AG08396 (cell line): ENCODE data around the gene CSMD2.

ENCODE experiments used
- DNase-seq: peaks from one replicate; pipeline ENCODE4 v3.0.0; 2012; ENCODE audit warnings: low spot score, mixed read lengths

CSMD2 gene

DNA sequence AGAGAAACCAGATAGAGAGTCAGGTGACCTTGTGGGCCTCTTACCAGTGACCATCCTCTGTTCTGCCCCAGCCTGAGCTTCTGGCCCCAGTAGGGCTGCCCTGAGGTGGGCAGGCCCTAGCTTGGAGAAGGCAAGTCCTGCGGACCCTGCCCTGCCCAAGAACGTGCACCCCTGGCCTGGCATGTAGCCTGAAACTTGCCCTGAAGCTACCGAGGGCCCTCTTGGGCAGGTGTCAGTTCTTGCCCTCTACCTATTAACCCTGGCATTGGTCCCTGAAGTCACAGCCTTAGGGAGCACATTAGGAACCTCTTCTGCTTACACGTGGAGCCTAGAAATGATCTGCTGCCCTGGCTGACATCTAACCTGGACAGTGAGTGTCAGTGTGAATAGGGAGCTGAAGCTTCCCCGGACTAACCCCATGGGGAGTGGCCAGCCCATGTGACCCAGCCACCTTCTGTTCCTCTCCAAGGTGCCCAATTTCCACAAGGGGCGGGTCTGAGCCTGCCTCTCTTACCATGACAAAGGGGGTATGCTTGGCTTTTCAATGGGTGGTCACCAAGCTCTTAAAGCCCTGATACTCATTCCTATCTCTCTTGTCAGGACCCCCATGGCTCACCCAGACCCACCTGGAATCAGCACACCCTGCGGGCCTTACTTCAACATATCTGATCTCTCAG, 529.6 kb downstream of the CSMD2 start:
- DNase-seq: no peak

DNA sequence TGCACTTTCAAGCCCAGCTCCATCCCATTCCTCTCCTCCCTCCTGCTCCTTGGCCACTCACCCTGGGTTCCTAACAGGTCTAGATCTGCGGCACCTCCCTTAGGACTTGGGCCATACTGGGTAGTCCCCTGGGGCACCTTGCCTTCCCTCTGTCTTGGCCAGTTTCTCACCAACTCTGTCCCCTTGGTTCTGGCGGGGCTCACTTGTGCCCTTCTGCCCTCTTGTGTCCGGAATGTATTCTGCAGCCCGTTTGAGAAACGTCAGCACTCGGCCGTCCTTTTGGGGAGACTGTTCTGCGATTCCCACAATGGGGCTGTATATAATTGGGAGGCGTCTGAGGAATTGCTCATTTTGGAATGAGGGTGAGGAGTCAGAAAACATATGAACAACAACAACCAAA, 530.2 kb downstream of the CSMD2 start:
- peak; percentile 51 for DNase-seq

DNA sequence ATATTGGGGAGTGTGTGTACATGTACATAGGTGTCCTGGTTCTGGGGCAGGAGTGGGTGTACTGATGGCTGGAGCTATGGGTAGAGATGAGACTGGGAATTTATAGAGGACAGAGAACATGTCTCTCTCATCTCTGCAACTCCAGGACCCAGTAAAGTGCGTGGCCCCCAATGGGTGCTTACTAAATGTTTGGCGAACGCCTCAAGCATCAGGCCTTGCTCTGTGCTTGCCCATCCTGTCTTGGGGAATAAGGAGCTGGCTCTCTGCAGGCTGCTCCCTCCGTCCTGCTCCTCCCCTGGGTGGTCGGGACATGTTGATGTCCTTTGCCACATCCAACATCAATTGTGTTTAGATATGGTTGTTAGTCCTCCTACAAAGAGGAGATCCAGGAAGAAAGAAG, 530.9 kb downstream of the CSMD2 start:
- no peak for DNase-seq

DNA sequence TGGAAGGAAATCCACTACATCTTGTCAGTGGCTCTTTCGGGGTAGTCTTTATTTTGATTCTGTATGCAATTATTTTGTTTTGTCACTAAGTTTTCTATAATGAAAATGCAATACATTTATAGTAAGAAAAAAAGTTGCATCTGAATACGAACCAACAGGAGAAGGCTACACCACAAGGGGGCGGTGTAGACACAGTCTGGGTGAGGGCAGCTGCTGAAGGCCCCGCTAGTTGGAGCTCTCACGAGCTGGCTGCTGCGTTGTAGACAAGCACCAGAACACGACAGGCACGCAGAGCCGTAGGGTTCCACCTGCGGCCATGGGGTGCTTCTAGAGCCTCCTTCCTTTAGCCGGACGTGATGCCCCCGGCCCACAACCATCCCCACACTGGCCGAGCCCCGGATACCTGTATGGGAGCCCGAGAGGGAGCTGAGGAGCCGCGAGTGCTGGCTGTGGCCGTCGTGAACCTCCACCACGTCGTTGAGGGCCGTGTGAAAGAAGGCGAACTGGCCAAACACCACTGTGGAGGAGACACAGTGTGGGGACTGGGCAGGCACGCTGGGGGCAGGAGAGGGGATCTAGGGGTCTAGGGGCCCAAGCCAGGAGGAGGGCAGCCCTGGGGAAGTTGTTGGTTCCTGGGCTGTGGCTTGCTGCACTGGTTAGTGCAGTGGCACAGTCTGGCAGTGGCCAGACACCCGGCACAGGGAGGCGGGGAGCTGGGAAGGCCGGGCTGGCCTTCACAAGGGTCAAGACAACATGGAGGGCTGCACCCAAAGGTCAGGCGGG, 531.8 kb downstream of the CSMD2 start:
- DNase-seq: peak; percentile 88

DNA sequence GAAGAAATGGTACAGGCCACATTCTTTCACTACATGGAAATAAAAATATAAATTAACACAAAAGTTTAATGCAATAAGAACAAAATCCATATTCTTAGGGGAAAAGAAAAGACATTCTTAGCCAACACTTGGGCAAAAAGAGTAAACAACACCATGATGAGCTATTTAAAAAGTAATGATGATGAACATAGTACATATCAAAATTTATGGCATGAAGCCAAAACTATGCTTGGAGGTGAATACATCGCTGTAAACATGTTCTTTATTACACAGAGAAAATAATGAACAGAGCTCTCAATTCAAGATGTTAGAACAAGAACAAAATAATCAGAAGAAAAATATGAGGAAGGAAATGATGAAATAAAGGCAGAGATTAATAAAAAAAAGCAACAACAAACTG, 534.3 kb downstream of the CSMD2 start:
- DNase-seq: no peak

DNA sequence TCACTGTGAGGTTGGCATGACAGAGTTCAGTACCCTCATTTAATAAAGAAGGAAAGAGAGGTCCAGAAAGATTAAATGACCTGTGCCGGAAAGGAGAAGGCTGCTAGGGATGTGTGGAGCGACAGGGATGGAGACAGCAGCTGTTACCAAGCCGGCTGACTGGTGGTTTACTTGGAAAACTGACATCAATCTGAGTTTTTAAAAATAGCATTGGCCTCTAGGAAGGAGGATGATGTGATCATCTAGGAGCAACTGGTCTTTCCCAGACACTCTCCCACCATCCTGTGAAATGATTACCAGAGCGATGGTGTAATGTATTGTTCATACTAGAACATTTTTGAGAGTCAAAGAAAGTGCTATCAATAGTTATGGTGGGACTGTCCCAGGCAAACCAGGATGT, 538.2 kb downstream of the CSMD2 start:
- DNase-seq: no peak

DNA sequence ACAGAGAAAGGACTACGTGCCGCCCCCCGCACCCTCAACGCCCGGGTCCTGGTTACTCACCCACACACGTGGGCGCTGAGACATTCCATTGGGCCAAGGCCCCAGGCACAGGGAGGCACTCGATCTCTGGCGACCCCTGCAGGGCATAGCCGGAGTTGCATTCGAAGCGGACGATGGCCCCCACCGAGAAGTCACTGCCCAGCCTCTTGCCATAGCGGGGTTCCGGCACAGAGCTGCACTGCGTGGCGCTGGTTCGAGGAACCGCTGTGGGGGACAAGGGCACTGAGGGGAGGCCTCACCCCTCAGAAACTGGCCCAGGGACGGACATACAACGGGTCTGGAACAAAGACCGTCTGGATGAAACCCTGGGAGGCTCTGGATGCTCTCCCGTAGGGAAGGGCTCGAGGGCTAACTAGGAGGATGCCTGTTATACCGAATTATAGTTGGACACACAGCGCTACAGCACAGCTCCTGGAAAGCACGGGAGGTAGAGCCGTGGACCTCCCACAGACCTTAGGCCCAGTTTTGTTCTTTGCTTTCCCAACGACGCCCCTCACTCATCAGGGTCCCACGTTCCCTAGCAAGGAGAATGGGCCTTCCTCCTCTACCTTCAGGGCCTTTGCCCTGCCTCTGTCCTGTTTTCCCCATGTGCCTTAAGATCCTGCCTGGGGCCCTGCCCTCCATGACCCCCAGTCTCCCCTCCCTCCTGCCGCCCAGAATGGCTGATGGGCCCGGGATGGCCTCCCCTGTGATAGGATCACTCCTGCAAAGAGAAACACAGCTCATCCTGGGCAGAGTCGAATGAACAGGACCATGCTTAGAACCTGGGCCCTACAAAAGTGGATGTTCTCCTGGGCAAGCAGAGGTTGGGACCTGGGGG, 539.8 kb downstream of the CSMD2 start:
- DNase-seq: no peak

DNA sequence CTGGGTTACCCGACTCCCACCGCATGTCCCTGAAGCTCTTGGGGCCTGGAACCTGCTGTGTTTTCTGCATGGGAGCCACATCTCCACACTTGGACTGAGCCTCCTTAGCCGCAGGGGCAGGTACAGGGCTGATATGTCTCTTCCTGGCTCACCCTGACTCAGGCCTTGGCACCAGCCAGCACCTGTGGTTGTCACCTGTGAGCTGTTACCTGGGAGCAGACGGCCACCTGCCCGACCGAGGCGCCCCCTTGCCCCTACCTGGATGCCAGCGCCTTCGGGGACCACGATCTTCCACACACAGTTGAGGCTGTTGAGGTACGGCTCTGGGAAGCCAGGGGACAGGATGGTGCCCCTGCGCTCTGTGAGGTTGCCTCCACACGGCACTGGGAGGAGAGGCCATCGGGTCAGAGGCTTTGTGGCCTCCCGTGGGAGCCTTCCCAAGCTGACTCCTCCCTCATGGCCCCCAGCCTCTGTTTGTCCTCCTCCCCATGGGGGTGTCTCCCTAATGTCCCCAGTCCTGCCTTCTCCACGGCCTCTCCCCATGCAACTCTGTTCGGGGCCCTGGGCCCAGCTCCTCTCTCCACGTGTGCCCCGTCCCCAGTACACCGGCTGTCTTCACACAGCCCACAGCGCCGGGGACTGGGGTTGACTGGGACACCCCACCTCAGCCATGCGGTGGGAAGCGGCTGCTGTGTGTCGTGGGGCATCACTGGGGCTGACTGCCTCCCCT, 540.6 kb downstream of the CSMD2 start:
- no peak for DNase-seq

DNA sequence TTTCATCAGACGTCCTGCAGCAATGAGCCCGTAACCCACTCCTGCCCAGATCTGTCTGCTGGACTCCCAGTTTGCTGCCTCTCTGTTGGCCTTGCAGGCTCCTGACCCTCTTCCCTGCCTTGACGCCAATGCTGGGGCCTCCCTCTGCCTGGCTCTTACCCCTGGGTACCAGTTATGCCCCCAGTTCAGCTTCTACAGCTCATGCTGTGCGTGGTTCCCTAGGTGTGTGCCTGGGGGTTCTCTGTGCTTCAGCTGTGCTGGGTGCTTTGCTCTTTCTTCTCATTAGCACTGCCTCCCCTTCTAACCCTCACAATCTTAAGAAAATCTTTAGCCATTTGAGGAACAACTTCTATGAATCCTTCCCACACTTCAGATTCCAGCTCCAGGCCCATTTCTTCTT, 541.2 kb downstream of the CSMD2 start:
- DNase-seq: no peak

DNA sequence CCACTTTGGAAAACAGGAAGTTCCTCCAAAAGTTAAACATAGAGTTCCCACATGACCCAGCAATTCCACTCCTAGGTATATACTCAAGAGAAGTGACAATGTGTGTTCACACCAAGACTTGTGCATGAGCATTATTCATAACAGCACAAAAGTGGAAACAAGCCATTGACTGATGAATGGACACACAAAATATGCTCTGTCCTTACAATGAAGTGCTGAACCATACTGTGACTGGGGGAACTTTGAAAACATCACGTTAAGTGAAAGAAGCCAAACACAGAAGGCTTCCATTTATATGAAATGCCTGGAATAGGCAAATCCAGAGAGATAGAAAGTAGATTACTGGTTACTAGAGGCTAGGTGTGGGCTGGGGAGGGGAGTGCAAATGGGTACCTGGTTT, 542.3 kb downstream of the CSMD2 start:
- DNase-seq: no peak

DNA sequence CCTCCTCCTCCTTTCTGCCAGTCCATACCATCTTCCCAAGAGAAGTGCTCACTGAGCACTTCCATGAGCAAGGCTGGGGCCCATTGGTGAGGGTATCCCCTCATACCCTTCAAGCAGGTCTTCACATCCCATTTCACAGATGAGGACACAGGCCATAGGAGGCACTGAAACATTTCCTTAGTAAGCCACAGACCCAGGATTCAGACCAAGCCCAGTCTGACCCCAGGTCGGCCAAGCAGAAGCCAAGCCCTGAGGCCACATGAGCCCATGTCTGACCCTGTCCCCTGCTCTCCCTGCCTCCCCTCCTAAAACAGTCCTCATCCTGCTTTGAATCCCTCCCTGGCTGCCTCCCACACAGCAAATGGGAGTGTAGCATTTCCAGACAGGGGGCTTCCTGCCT, 546.4 kb downstream of the CSMD2 start:
- no peak for DNase-seq

DNA sequence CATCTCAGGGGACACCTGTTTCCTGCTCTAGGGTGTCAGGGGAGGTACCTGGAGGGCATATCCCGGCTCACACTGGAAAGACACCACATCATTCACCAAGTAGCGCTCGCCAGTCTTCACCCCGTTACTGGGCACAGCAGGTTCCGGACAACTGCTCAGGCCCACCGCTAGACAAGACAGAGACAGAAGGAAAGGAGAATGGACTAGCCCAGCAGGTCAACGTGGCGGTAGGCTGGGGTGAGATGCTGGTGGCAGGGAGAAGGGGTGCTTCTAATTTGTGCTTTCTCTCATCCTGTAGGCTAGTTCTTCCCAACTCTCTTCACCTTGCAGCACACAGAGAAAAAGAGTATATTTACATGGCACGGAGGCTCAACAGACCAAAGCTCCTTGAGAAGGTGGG, 547.6 kb downstream of the CSMD2 start:
- no peak for DNase-seq

DNA sequence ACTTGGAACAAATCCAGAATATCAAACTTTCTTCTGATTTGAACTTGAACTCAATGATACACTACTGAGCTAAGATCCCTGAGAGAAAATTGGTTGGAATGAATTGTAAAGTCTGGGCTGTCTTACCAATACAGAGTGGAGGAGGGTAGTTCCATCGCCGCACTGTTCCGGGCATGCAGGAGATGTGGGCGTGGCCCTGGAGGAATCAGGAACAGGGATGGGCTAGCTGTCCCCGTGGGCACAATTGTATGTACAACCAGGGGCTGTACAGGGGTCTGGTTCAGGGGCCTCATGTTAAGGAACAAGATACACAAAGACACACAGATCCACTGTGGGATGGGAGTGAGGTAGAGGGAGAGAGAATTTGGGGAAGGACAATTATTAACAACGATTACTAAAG, 548.2 kb downstream of the CSMD2 start:
- no peak for DNase-seq

DNA sequence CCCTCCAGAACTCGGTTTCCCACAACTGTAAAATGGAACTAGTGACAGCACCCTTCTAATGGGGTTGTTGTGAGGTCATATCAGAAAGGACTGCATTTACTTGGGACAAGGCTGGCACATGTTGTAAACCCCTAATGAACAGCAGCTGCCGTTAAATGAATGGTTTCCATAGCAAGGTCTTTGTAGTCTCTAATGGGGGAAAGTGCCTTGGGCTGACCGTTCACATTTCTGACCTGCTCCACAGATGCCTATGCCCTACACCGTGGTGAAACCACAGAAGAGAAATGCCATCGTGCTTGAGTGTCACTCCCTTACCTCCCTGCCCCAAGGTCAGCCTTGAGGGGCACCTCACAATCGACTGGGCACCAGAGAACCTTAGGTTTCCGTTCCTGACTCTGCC, 549.5 kb downstream of the CSMD2 start:
- DNase-seq: no peak

DNA sequence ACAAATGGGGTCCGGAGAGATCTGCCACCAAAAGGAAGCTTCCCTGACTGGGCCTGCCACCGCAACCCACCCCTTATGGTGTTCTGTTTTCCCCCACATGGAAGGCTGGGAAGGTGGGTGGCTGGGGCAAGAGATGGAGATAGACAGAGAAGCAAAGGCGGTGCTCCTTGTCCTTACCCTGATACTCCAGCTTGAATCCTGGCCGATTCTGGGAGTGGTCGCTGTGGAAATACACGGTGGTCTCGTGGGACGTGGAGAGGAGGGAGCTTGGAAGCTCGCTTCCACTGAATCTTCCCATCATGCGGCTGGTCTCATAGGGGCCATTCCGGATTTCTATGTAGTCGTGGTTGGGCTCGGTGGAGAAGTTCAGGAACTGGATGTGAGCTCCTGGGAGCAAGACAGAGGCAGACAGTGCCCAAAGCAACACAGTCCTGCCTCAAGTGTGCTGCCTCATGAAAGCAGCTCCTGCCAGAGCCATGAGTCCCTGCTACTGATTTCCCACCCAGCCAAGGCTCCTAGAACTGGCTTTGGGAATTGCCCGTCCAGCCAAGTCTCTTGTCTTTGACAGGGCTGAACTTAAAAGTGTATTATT, 554.1 kb downstream of the CSMD2 start:
- DNase-seq: no peak

DNA sequence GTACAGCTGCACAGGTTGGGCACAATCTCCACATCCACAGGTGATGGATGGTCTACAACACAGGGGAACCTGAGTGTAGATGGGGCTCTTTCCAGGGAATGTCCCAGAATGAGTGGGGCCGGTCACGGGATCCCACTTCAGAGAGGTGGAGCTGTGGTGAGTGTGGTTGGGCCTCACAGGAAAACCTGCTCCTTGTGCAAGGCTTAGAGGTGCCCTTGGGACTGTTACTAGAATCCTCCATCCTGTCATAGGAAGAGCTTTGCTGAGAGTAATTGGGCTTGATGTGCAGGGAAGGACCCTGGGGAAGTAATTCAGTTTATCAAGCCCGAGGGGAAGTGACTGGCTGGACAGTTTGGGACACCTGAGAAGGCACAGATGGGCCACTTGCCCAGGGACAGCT, 554.6 kb downstream of the CSMD2 start:
- no peak for DNase-seq

DNA sequence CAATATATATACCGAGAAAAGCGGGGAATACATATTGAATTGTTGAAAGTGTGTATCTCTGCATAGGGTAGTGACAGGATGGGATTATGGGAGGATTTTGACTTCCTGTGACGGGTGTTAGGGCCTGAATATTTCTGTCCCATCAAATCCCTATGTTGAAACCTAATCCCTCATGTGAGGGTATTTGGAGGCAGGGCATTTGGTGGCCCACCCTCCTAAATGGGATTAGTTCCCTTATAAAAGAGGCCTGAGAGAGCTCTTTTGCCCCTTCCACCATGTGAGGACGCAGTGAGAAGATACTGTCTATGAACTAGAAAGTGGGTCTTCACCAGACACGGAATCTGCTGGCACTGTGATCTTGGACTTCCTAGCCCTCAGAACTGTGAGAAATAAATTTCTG, 555.3 kb downstream of the CSMD2 start:
- DNase-seq: no peak

DNA sequence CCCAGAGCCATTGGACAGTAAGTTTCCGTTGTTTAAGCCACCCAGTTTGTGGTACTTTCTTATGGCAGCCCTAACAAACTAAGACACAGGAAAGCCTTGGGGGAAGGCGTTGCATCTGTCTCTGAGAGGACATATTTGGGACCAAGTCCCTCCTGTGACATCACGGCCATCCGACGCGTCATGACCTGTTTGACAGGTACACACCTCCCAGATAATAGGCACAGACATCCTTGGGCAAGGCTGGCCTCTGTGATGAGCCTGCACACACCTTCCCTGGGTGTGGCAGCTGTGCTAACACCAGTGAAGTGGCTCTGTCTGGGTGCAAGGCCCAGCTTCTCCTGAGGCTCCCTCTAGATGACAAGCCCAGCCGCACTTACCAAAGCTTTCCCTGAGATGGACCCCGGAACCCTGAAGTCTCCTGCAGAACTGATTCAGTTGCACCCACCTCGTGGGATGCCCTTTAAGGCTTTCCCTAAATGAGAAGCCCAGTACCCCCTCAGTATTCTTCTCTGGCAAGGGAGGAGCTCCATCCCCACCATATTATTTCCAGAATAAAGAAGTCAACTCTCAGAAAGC, 556.1 kb downstream of the CSMD2 start:
- no peak for DNase-seq

DNA sequence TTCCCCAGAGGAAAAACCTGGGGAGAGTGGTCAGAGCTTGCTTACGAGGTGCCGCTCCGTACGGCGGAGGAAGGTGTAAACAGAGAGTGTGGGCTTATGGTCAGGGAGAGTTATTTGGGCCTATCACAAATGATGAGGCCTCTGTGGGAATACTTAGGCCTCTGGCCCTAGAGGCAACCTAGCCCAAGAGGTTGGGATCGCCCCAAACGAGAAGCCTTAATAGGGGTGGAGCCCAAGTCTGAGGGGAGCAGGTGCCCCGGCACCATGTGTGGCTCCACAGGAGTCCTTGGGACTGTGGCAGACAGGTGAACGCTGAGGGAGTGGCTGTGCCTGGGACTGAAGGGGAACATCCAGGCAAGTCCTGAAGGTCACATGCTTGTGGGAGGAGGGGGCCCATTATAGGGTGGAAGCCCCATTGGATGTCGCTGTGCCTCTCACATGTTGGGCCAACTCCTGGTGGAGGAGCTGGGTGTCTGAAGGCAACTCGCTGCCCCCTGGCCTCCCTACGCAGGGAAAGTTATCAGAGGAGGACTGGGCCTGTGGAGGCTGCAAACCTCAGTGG, 557.5 kb downstream of the CSMD2 start:
- no peak for DNase-seq

DNA sequence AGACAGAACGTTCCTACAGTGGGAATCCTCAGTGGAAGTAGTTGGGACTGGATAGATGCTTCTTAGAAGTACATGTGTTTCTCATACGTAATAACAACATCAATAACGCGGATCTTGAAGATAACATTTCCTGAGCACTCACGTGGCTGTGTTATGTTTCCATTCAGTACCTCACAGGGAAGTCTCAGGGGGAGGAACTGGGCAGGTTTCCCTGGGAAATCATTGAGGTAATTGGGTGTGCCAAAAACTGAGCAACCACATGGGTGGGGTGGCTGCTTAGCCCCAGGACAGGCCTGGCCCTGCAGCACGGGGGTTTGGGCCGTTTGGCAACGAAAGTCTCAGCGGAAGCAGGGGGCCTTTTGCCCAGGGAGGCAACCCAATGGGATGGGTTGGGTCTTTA, 558.8 kb downstream of the CSMD2 start:
- DNase-seq: no peak

DNA sequence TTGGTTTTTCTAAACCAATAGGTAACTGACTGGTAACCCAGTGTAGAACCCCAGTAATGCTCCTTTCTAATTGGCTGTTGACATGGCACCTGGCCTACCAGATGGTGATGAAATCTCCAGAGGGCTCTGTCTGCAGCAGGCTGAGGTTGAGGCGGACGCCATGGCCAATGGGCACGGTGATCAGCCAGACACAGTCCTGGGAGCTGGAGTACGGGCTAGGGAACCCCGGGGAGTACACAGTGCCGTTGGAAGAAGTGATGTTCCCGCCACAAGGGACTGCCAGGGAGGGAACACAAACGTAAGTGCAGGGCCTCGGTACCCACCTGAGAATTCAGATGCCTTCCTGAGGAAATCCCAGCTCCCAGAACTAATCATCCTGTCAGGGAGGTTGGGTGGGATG, 562.8 kb downstream of the CSMD2 start:
- DNase-seq: no peak
